ENCODE results near the gene GSPT2. TPM values are rescaled to one million over a fixed set of nuclear protein-coding genes. Genes with fewer than 3 reads are reported as not detected.

Gene GSPT2
- total and polyA plus RNA-seq, 4 donors: 12.5 to 33.8 (median 22.4) TPM

- H3K4me3 ChIP-seq (ENCODE audit: low read depth, low read length): no peak overlapping the region
- H3K4me1 ChIP-seq (ENCODE audit: control insufficient read depth, insufficient read depth, low read length): no peaks in the 10 kb centered on the region
Measured at GRCh38 chrX:51747671-51748070, 4.4 kb downstream of the GSPT2 start.

GRCh38 chrX:51759055-51759839 lies 16.0 kb downstream of the GSPT2 start:
- WGBS (ENCODE audit: insufficient coverage): 14% methylated on average over 1 of the region's 6 CpGs
- H3K27ac ChIP-seq (ENCODE audit: low read depth, low read length): no peak overlapping the region
- H3K4me1 ChIP-seq (ENCODE audit: control insufficient read depth, insufficient read depth, low read length): no peaks in the 10 kb centered on the region
- no peaks in the 10 kb centered on the region for H3K27me3 ChIP-seq (ENCODE audit: control insufficient read depth, insufficient read depth, low read length)
- H3K9me3 ChIP-seq (ENCODE audit: control insufficient read depth, insufficient read depth, low read length): no peaks in the 10 kb centered on the region
- no peaks in the 10 kb centered on the region for H3K36me3 ChIP-seq (ENCODE audit: control insufficient read depth, insufficient read depth, low read length)
- peak in 5 of 6 donors; percentile 48 to 94 (median 65) for DNase-seq (ENCODE audit: low read depth in 4 of 6, low spot score in 6 of 6)
- no peak overlapping the region for H3K4me3 ChIP-seq (ENCODE audit: low read depth, low read length)

More at GRCh38 chrX:51747671-51748070, 4.4 kb downstream of the GSPT2 start:
- Histone ChIP-seq H3K9me3 (ENCODE audit: control insufficient read depth, insufficient read depth, low read length) (no peaks in the 10 kb centered on the region), H3K27ac (ENCODE audit: low read depth, low read length) (no peak overlapping the region), H3K36me3 (ENCODE audit: control insufficient read depth, insufficient read depth, low read length) (no peaks in the 10 kb centered on the region), H3K27me3 (ENCODE audit: control insufficient read depth, insufficient read depth, low read length) (peaks cover 9% of the 10 kb centered on the region)
- no peak for DNase-seq (ENCODE audit: low read depth in 4 of 6, low spot score in 6 of 6)

GRCh38 chrX:51760657-51761056 lies 17.4 kb downstream of the GSPT2 start:
- no peaks in the 10 kb centered on the region for H3K27me3 ChIP-seq (ENCODE audit: control insufficient read depth, insufficient read depth, low read length)
- no peaks in the 10 kb centered on the region for H3K4me1 ChIP-seq (ENCODE audit: control insufficient read depth, insufficient read depth, low read length)
- DNase-seq (ENCODE audit: low read depth in 4 of 6, low spot score in 6 of 6): no peak
- no peak overlapping the region for H3K27ac ChIP-seq (ENCODE audit: low read depth, low read length)
- H3K9me3 ChIP-seq (ENCODE audit: control insufficient read depth, insufficient read depth, low read length): no peaks in the 10 kb centered on the region
- H3K4me3 ChIP-seq (ENCODE audit: low read depth, low read length): no peak overlapping the region
- no peaks in the 10 kb centered on the region for H3K36me3 ChIP-seq (ENCODE audit: control insufficient read depth, insufficient read depth, low read length)
- 82% methylated on average over 3 of the region's 4 CpGs for WGBS (ENCODE audit: insufficient coverage)

GRCh38 chrX:51766546-51766945 lies 23.3 kb downstream of the GSPT2 start:
- WGBS (ENCODE audit: insufficient coverage): 60% methylated on average over 1 of the region's 5 CpGs
- Histone ChIP-seq H3K4me1 (ENCODE audit: control insufficient read depth, insufficient read depth, low read length) (no peaks in the 10 kb centered on the region), H3K27me3 (ENCODE audit: control insufficient read depth, insufficient read depth, low read length) (peaks cover 2% of the 10 kb centered on the region)

GRCh38 chrX:51776851-51777250 lies 33.6 kb downstream of the GSPT2 start:
- DNase-seq (ENCODE audit: low read depth in 4 of 6, low spot score in 6 of 6): no peak
- H3K27me3 ChIP-seq (ENCODE audit: control insufficient read depth, insufficient read depth, low read length): peaks cover 3% of the 10 kb centered on the region
- H3K9me3 ChIP-seq (ENCODE audit: control insufficient read depth, insufficient read depth, low read length): no peaks in the 10 kb centered on the region
- no peaks in the 10 kb centered on the region for H3K36me3 ChIP-seq (ENCODE audit: control insufficient read depth, insufficient read depth, low read length)
- no peak overlapping the region for H3K27ac ChIP-seq (ENCODE audit: low read depth, low read length)
- no peaks in the 10 kb centered on the region for H3K4me1 ChIP-seq (ENCODE audit: control insufficient read depth, insufficient read depth, low read length)
- no peak overlapping the region for H3K4me3 ChIP-seq (ENCODE audit: low read depth, low read length)
- WGBS (ENCODE audit: insufficient coverage): no CpG with 5 or more reads among the region's 3 CpGs

More at GRCh38 chrX:51766546-51766945, 23.3 kb downstream of the GSPT2 start:
- Histone ChIP-seq H3K9me3 (ENCODE audit: control insufficient read depth, insufficient read depth, low read length) (peaks cover 2% of the 10 kb centered on the region), H3K27ac (ENCODE audit: low read depth, low read length) (no peak overlapping the region), H3K36me3 (ENCODE audit: control insufficient read depth, insufficient read depth, low read length) (no peaks in the 10 kb centered on the region), H3K4me3 (ENCODE audit: low read depth, low read length) (no peak overlapping the region)
- no peak for DNase-seq (ENCODE audit: low read depth in 4 of 6, low spot score in 6 of 6)

- Histone ChIP-seq H3K4me1 (ENCODE audit: control insufficient read depth, insufficient read depth, low read length) (no peaks in the 10 kb centered on the region), H3K36me3 (ENCODE audit: control insufficient read depth, insufficient read depth, low read length) (no peaks in the 10 kb centered on the region), H3K27me3 (ENCODE audit: control insufficient read depth, insufficient read depth, low read length) (peaks cover 3% of the 10 kb centered on the region), H3K27ac (ENCODE audit: low read depth, low read length) (no peak overlapping the region), H3K9me3 (ENCODE audit: control insufficient read depth, insufficient read depth, low read length) (no peaks in the 10 kb centered on the region), H3K4me3 (ENCODE audit: low read depth, low read length) (no peak overlapping the region)
- DNase-seq (ENCODE audit: low read depth in 4 of 6, low spot score in 6 of 6): no peak
- 40% methylated on average over 1 of the region's 3 CpGs for WGBS (ENCODE audit: insufficient coverage)
Measured at GRCh38 chrX:51779306-51779705, 36.1 kb downstream of the GSPT2 start.

GRCh38 chrX:51795136-51795535 lies 51.9 kb downstream of the GSPT2 start:
- no peak overlapping the region for H3K27ac ChIP-seq (ENCODE audit: low read depth, low read length)
- no peaks in the 10 kb centered on the region for H3K4me1 ChIP-seq (ENCODE audit: control insufficient read depth, insufficient read depth, low read length)
- no peaks in the 10 kb centered on the region for H3K36me3 ChIP-seq (ENCODE audit: control insufficient read depth, insufficient read depth, low read length)
- no peak overlapping the region for H3K4me3 ChIP-seq (ENCODE audit: low read depth, low read length)
- no peaks in the 10 kb centered on the region for H3K9me3 ChIP-seq (ENCODE audit: control insufficient read depth, insufficient read depth, low read length)
- peaks cover 4% of the 10 kb centered on the region for H3K27me3 ChIP-seq (ENCODE audit: control insufficient read depth, insufficient read depth, low read length)
- no peak for DNase-seq (ENCODE audit: low read depth in 4 of 6, low spot score in 6 of 6)
- WGBS (ENCODE audit: insufficient coverage): no CpG with 5 or more reads among the region's 2 CpGs

Other genes with a start within 250 kb of the GSPT2 start
- 10 to 100 TPM; 14.9 to 30.2 TPM for gene NUDT11, start 246.8 kb upstream of the GSPT2 start, total RNA-seq
- gene NUDT11, start 246.8 kb upstream of the GSPT2 start, polyA plus RNA-seq (ENCODE audit: insufficient read length in 2 of 2): 10 to 100 TPM; 43.1 to 51.9 TPM
- 1 to 10 TPM; 1.5 to 5.1 TPM for gene CENPVL3, start 124.5 kb upstream of the GSPT2 start, total RNA-seq
- 10 to 100 TPM; 13.2 to 19.3 TPM for gene CENPVL3, start 124.5 kb upstream of the GSPT2 start, polyA plus RNA-seq (ENCODE audit: insufficient read length in 2 of 2)
- gene CENPVL2, start 60.6 kb upstream of the GSPT2 start, total RNA-seq: 1 to 10 TPM in 1 of 2 donors, under 1 TPM in 1; 0.83 to 2.0 TPM
- 1 to 10 TPM; 7.1 to 7.7 TPM for gene CENPVL2, start 60.6 kb upstream of the GSPT2 start, polyA plus RNA-seq (ENCODE audit: insufficient read length in 2 of 2)
- gene CENPVL1, start 32.9 kb upstream of the GSPT2 start, total RNA-seq: 1 to 10 TPM in 1 of 2 donors, under 1 TPM in 1; 0.83 to 2.0 TPM
- 1 to 10 TPM; 7.1 to 7.7 TPM for gene CENPVL1, start 32.9 kb upstream of the GSPT2 start, polyA plus RNA-seq (ENCODE audit: insufficient read length in 2 of 2)
- gene MAGED1, start 150.2 kb downstream of the GSPT2 start, total RNA-seq: 100 to 1,000 TPM; 185 to 213 TPM
- 100 to 1,000 TPM; 607 to 639 TPM for gene MAGED1, start 150.2 kb downstream of the GSPT2 start, polyA plus RNA-seq (ENCODE audit: insufficient read length in 2 of 2)